KOPT-K1 (cell line): ENCODE data around the gene DNAJC12.
A peak's percentile ranks its signal among the peaks of the same experiment; 100 is the strongest.
"Not testable (repeated sequence)": the region's sequence is repeated elsewhere in the genome, so short reads cannot be mapped to it uniquely, and the experiment has no call there.

Experiments used
- H3K27ac ChIP-seq: fragments of 200-600 bp; sonication (generic); 2 replicates; pipeline ENCODE4 v1.5.1; 2016; ENCODE audit warnings: antibody characterized with exemption, mild to moderate bottlenecking, low read depth, low read length; ENCODE audit not compliant: poor library complexity, severe bottlenecking
- H3K36me3 ChIP-seq: fragments of 200-600 bp; sonication (generic); 2 replicates; pipeline ENCODE4 v1.5.1; 2017; ENCODE audit warnings: antibody characterized with exemption, mild to moderate bottlenecking, low read length, moderate library complexity; ENCODE audit not compliant: insufficient read depth
- H3K9me3 ChIP-seq: fragments of 200-600 bp; sonication (generic); 2 replicates; pipeline ENCODE4 v1.5.1; 2017; ENCODE audit warnings: antibody characterized with exemption, low read length, mild to moderate bottlenecking; ENCODE audit not compliant: insufficient read depth, poor library complexity, severe bottlenecking

DNAJC12 gene

GRCh38 chr10:67853512-67853911 is 15.5 kb upstream of the DNAJC12 start:
- H3K36me3 ChIP-seq: no peaks in the 10 kb centered on the region
- no peaks in the 10 kb centered on the region for H3K9me3 ChIP-seq
- H3K27ac ChIP-seq: no peak overlapping the region

GRCh38 chr10:67852761-67853160 is 14.8 kb upstream of the DNAJC12 start:
- Histone ChIP-seq H3K36me3 (no peaks in the 10 kb centered on the region), H3K9me3 (no peaks in the 10 kb centered on the region), H3K27ac (no peak overlapping the region)

- Histone ChIP-seq H3K9me3 (no peaks in the 10 kb centered on the region), H3K36me3 (no peaks in the 10 kb centered on the region), H3K27ac (no peak overlapping the region)
Measured at GRCh38 chr10:67851186-67851585, 13.2 kb upstream of the DNAJC12 start.

GRCh38 chr10:67849331-67850011 is 11.5 kb upstream of the DNAJC12 start:
- Histone ChIP-seq H3K27ac (peak overlapping the region; percentile 91), H3K9me3 (no peaks in the 10 kb centered on the region), H3K36me3 (no peaks in the 10 kb centered on the region)

- Histone ChIP-seq H3K27ac (no peak overlapping the region), H3K36me3 (no peaks in the 10 kb centered on the region), H3K9me3 (peaks cover 9% of the 10 kb centered on the region)
Measured at GRCh38 chr10:67843284-67843683, 5.3 kb upstream of the DNAJC12 start.

- no peak overlapping the region for H3K27ac ChIP-seq
- peaks cover 9% of the 10 kb centered on the region for H3K9me3 ChIP-seq
- no peaks in the 10 kb centered on the region for H3K36me3 ChIP-seq
Measured at GRCh38 chr10:67841737-67842136, 3.7 kb upstream of the DNAJC12 start.

- H3K27ac ChIP-seq: no peak overlapping the region
- H3K36me3 ChIP-seq: no peaks in the 10 kb centered on the region
- peaks cover 9% of the 10 kb centered on the region for H3K9me3 ChIP-seq
Measured at GRCh38 chr10:67839951-67840350, 2.0 kb upstream of the DNAJC12 start.

- not testable (repeated sequence) for H3K36me3 ChIP-seq, H3K9me3 ChIP-seq, H3K27ac ChIP-seq
Measured at GRCh38 chr10:67839511-67839910, 1.5 kb upstream of the DNAJC12 start.

- Histone ChIP-seq H3K27ac (no peak overlapping the region), H3K36me3 (no peaks in the 10 kb centered on the region)
Measured at GRCh38 chr10:67836972-67837371, 1.0 kb downstream of the DNAJC12 start.

GRCh38 chr10:67836488-67836887 is 1.5 kb downstream of the DNAJC12 start:
- no peaks in the 10 kb centered on the region for H3K36me3 ChIP-seq
- H3K27ac ChIP-seq: no peak overlapping the region
- H3K9me3 ChIP-seq: peaks cover 1% of the 10 kb centered on the region

More at GRCh38 chr10:67836972-67837371, 1.0 kb downstream of the DNAJC12 start:
- peaks cover 6% of the 10 kb centered on the region for H3K9me3 ChIP-seq

- not testable (repeated sequence) for H3K36me3 ChIP-seq, H3K27ac ChIP-seq, H3K9me3 ChIP-seq
Measured at GRCh38 chr10:67835541-67836394, 2.2 kb downstream of the DNAJC12 start.

GRCh38 chr10:67834375-67834774 is 3.6 kb downstream of the DNAJC12 start:
- no peaks in the 10 kb centered on the region for H3K36me3 ChIP-seq
- H3K27ac ChIP-seq: no peak overlapping the region
- H3K9me3 ChIP-seq: no peaks in the 10 kb centered on the region

- Histone ChIP-seq H3K9me3 (no peaks in the 10 kb centered on the region), H3K36me3 (no peaks in the 10 kb centered on the region), H3K27ac (no peak overlapping the region)
Measured at GRCh38 chr10:67827811-67828210, 10.2 kb downstream of the DNAJC12 start.

GRCh38 chr10:67819768-67820204 is 18.2 kb downstream of the DNAJC12 start:
- H3K27ac ChIP-seq: no peak overlapping the region

GRCh38 chr10:67818323-67818722 is 19.7 kb downstream of the DNAJC12 start:
- H3K36me3 ChIP-seq: no peaks in the 10 kb centered on the region
- no peak overlapping the region for H3K27ac ChIP-seq
- no peaks in the 10 kb centered on the region for H3K9me3 ChIP-seq

More at GRCh38 chr10:67819768-67820204, 18.2 kb downstream of the DNAJC12 start:
- no peaks in the 10 kb centered on the region for H3K9me3 ChIP-seq
- H3K36me3 ChIP-seq: no peaks in the 10 kb centered on the region
